IPS-NIHi7 (cell line): ENCODE measurements around the gene KCTD1.
"Not testable (repeated sequence)": the region's sequence is repeated elsewhere in the genome, so short reads cannot be mapped to it uniquely, and the experiment has no call there.

Experiments used
- DNase-seq: peaks from one replicate; pipeline ENCODE4 v3.0.0; 2012; ENCODE audit warnings: mixed read lengths; ENCODE audit errors: extremely low spot score

Gene KCTD1

DNA sequence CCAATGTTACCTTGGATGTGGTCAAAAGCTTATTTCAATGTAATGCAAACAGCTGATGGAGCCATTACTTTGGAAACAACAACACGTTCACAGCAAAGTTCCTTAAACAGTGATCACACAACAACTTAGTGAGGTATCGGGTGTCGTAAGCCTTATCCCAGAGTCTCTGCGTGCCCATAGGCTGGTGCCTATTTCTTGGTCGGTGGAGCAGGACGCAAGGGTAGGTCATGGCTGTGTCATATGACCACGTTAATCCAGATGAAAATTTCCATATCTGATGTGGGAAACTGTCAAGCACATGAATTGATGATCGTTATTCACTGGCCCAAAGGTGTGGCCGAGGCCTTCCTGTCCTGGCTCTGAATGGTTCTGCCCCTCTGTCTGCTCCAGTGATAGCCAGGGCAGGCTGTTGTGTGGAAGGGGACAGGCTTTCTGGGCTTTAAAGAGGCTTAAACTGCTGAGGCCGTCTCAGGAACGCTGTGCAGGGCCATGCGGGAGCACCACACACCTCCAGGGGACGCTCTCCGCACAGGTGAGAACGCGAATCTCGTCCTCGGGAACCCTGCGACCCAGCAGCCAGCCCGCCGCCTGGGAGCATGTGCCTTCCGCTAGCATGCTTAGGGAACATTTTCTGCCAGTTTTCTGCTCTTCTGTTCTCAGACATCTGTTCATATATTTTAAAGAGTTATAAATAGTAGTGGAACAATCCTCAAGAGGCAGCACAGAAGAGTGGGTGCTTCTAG is 90.6 kb downstream of the KCTD1 start:
- peak; percentile 89 for DNase-seq

GRCh38 chr18:26457195-26457594 is 91.2 kb downstream of the KCTD1 start:
- DNase-seq, result no peak

DNA sequence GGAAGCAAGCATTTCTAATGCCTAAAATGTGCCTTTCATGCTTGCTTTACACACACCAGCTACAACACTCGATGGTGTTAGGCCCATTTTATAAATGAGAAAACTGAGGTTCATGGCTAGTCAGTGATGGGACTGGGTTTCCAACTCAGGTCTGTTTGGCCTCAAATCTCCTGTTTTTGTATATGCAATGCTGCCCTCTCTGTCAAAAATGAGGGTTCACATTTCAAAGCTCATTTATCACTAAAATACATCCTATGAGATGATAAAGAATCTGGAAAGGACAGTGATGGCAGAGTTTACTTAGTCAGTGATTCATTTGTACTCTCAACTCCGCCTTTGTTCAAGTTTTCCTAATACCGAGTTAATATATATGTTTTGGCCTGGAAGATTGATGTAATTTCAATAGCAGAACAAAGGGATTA is 92.3 kb downstream of the KCTD1 start:
- DNase-seq, result no peak

GRCh38 chr18:26455639-26456038 is 92.7 kb downstream of the KCTD1 start:
- DNase-seq, result no peak

DNA sequence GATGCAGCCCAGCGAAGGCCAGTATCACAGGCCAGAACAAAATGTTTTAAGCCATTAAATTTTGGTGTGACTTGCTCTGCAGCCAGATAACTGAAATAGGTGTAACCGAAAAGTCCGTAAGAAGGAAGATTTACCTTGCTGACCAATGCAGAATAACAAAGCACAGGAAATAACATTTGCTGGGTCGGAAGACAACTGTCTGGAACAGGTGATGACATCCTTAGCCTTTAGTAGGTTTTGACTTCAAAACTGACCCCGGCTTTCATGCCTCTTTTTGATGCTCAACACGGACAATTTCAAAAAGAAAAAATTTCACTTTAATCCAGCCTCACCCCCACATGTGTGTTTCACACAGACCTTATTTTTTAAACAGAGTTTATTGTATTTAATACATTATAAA is 93.7 kb downstream of the KCTD1 start:
- DNase-seq, result no peak

DNA sequence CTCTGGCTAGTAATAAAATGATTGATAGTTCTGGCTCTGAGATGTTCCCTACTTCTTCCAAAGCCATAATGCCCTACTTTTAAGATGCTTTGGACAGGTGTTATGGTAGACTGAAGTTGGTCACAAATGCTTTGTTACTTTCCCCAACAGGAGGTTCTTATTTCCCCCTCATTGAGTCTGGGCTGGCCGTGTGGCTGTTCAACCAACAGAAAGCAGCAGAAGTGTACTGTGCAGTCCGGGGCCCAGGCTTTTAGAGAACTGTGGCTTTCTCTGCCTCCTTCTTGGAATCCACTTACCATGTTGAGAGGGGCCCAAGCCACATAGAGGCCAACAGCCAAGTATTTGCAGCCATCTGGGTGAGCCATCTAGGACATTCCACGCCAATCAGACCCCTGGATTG is 94.2 kb downstream of the KCTD1 start:
- DNase-seq, result no peak

DNA sequence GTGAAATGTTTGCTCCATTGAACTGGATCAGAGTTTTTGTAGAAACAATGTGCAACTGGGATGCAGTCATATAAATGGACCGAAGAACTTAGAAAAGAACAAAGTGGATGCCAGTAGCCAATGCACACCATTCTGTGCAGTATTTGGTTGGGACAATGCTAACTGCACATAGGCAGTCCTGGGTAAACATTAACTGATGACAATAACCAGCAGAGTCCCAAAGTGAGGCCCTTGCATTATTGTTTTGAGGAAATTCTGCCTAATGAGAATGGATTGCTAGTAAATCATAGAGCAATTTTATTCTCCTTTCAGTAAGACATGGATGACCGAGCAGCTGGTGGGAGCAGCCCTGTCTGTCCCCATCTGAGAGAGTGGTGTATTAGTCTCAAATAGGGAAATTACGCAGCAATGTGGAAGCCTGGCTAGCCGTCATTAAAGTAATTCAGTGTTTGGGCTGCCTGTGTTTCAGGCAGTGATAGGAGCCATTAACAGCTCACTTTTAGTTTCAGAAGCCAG is 94.9 kb downstream of the KCTD1 start:
- DNase-seq, result no peak

GRCh38 chr18:26450989-26451682 is 97.2 kb downstream of the KCTD1 start:
- no peak for DNase-seq

DNA sequence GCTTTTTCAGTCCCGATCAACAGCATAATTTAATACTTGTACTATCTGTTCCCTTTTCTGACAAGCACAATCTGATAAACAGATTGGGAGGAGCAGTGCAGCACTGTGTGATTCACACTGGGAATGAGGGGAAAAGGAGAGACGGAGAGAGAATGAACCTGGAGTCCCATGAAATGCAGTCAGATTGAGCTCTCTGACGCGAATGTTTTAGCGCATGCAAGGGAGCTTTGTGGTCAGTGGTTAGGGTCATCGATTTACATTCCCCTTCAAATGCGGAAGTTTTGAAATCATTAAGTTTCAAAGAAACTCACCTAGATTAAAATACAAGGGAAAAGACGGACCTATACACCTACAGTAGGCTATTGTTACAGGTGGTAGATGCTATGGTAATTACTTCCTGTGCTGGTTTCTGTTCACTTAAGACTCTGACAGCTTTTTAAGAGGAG is 99.6 kb downstream of the KCTD1 start:
- DNase-seq, result no peak

GRCh38 chr18:26443853-26444252 is 104.5 kb downstream of the KCTD1 start:
- no peak for DNase-seq

GRCh38 chr18:26442126-26442525 is 106.2 kb downstream of the KCTD1 start:
- no peak for DNase-seq

- DNase-seq, result no peak
These were observed 107.7 kb downstream of the KCTD1 start for GRCh38 chr18:26440644-26441043.

- no peak for DNase-seq
These were observed 108.8 kb downstream of the KCTD1 start for GRCh38 chr18:26439537-26439936.

DNA sequence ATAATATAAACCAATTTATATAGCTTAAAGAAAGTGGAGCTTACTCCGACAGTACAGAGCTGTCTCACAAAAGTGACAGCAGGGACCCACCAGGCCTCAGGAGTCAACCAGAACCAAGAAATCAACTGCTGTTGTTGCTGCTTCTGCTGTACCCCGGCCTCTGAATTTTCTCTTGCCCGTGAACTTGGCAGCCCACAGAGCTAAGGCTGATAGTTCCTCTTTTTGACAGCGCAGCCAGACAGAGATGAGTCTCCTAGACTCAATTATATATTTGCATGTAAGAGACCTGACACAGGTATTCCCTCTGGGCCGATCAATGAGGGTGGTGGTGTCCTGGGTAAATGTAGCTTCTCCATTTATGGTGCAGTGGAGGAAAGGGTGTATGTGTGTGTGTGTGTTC is 109.4 kb downstream of the KCTD1 start:
- DNase-seq, result no peak

DNA sequence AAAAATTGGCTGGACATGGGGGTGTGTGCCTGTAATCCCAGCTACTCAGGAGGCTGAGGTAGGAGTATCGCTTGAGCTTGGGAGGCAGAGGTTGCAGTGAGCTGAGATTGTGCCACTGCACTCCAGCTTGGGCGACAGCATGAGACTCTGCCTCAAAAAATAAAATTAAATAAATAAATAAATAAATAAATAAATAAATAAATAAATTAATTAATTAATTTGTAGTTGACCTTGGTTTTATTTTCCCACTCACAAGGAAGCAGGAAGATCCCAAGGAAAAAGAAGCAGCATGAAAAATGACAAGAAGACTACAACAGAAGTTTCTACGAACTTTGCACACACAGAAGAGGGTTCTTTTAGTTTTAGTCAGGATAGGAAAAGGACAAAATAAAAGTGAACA is 110.7 kb downstream of the KCTD1 start:
- not testable (repeated sequence) for DNase-seq

GRCh38 chr18:26436176-26437051 is 111.9 kb downstream of the KCTD1 start:
- no peak for DNase-seq

GRCh38 chr18:26435415-26436095 is 112.8 kb downstream of the KCTD1 start:
- DNase-seq, result no peak

- no peak for DNase-seq
These were observed 113.5 kb downstream of the KCTD1 start for GRCh38 chr18:26434887-26435286.

GRCh38 chr18:26432651-26433424 is 115.5 kb downstream of the KCTD1 start:
- DNase-seq, result no peak

- DNase-seq, result peak; percentile 67
These were observed 118.7 kb downstream of the KCTD1 start for GRCh38 chr18:26429535-26430226.
